HG03521 (cell line): ENCODE data around the gene SHF.
"Not testable (repeated sequence)": the region's sequence is repeated elsewhere in the genome, so short reads cannot be mapped to it uniquely, and the experiment has no call there.

Experiments used
- ATAC-seq: cut with Tn5 transposase; IDR thresholded peaks from one replicate; pipeline ENCODE4 v1.9.1; 2021; ENCODE audit warnings: mild to moderate bottlenecking, moderate library complexity; ENCODE audit not compliant: unreplicated experiment

The SHF gene

GRCh38 chr15:45148076-45149059, 39.4 kb downstream of the SHF start:
- no peak for ATAC-seq

GRCh38 chr15:45147606-45148005, 40.2 kb downstream of the SHF start:
- no peak for ATAC-seq

GRCh38 chr15:45146405-45146804, 41.4 kb downstream of the SHF start:
- ATAC-seq: no peak

GRCh38 chr15:45144775-45145174, 43.0 kb downstream of the SHF start:
- ATAC-seq: no peak

GRCh38 chr15:45143946-45144345, 43.8 kb downstream of the SHF start:
- ATAC-seq: no peak

- no peak for ATAC-seq
Measured at GRCh38 chr15:45143056-45143455, 44.7 kb downstream of the SHF start.

- ATAC-seq: no peak
Measured at GRCh38 chr15:45141386-45141785, 46.4 kb downstream of the SHF start.

GRCh38 chr15:45140557-45141250, 47.1 kb downstream of the SHF start:
- ATAC-seq: no peak

- ATAC-seq: no peak
Measured at GRCh38 chr15:45139770-45140169, 48.0 kb downstream of the SHF start.

GRCh38 chr15:45138814-45139765, 48.7 kb downstream of the SHF start:
- ATAC-seq: no peak

- ATAC-seq: no peak
Measured at GRCh38 chr15:45137703-45138102, 50.1 kb downstream of the SHF start.

GRCh38 chr15:45136378-45136764, 51.4 kb downstream of the SHF start:
- ATAC-seq: no peak

- not testable (repeated sequence) for ATAC-seq
Measured at GRCh38 chr15:45135705-45136377, 51.9 kb downstream of the SHF start.

- ATAC-seq: no peak
Measured at GRCh38 chr15:45134682-45135604, 52.8 kb downstream of the SHF start.

- ATAC-seq: no peak
Measured at GRCh38 chr15:45134046-45134445, 53.7 kb downstream of the SHF start.

- ATAC-seq: no peak
Measured at GRCh38 chr15:45133561-45133920, 54.2 kb downstream of the SHF start.

- ATAC-seq: no peak
Measured at GRCh38 chr15:45132844-45133560, 54.8 kb downstream of the SHF start.

GRCh38 chr15:45131510-45131909, 56.3 kb downstream of the SHF start:
- no peak for ATAC-seq
